Activated CD4-positive, alpha-beta memory T cell treated with anti-CD3 and anti-CD28 coated beads for 36 hours (primary cell): ENCODE measurements around the gene DHX40. TPM values are rescaled to one million over a fixed set of nuclear protein-coding genes. Genes with fewer than 3 reads are reported as not detected.

Experiments used
- CTCF ChIA-PET: fragments of 350-600 bp; sonication (Branson Sonifier 250); formaldehyde crosslinking; loops from one replicate; lab custom pipeline; 2021; ENCODE audit warnings: antibody characterized with exemption, inconsistent platforms; lab: Charles Lee
- POLR2A ChIA-PET: fragments of 350-600 bp; sonication (Branson Sonifier 250); formaldehyde crosslinking; loops from one replicate; lab custom pipeline; 2021; ENCODE audit warnings: antibody characterized with exemption; lab: Charles Lee
- DNase-seq: peaks from one replicate; pipeline ENCODE4 v3.0.0-alpha.2; 2020
- H3K27ac Mint-ChIP-seq: one replicate; pipeline ENCODE4 v1.8.0; 2021; ENCODE audit warnings: mixed read lengths
- H3K27me3 Mint-ChIP-seq: one replicate; pipeline ENCODE4 v1.8.0; 2021; ENCODE audit warnings: mixed read lengths
- H3K36me3 Mint-ChIP-seq: one replicate; pipeline ENCODE4 v1.8.0; 2021; ENCODE audit warnings: mixed read lengths
- H3K4me1 Mint-ChIP-seq: one replicate; pipeline ENCODE4 v1.8.0; 2021; ENCODE audit warnings: low read depth, mixed read lengths
- H3K4me3 Mint-ChIP-seq: one replicate; pipeline ENCODE4 v1.8.0; 2021; ENCODE audit warnings: mild to moderate bottlenecking, mixed read lengths
- H3K9me3 Mint-ChIP-seq: one replicate; pipeline ENCODE4 v1.8.0; 2021; ENCODE audit warnings: mixed read lengths
- intact Hi-C: fragments of 100-400 bp; cut with micrococcal nuclease; formaldehyde crosslinking; loops from one replicate; pipeline ENCODE4 v1.15.1; 2023
- total RNA-seq, 2 experiments: library from RNA; stranded (reverse); gene quantifications; one replicate each; pipeline ENCODE4 v1.2.3, GENCODE V29; 2021

The DHX40 gene
- total RNA-seq, 2 experiments from 2014 or later, result 17.9 to 19.0 TPM

DNA sequence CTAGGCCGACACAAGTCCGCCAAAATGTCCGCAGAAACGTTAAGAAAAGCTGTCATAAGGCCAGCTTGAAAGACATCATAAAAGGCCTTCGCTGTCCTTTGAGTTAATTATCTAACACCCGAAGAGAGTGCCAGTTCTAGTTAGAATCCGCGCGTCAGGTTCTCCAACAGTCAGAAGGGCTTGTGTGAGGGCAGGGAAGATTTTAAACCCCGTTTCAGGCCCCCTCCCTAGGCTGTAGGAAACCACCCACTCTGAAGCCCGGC lies 53.6 kb downstream of the DHX40 start:
- peak overlapping the region; percentile 94 for H3K4me3 Mint-ChIP-seq
- H3K9me3 Mint-ChIP-seq, result no peaks in the 10 kb centered on the region
- peak overlapping the region; percentile 100 for H3K27ac Mint-ChIP-seq
- DNase-seq, result no peak
- intact Hi-C loops, result loop anchor here (1.0 to 5.0 kb wide), 12 partner anchors 18 to 773 kb away; partner anchors contain the start of genes DHX40, PTRH2, RPS6KB1 and TRIM37
- no peaks in the 10 kb centered on the region for H3K27me3 Mint-ChIP-seq
- peaks cover 24% of the 10 kb centered on the region for H3K36me3 Mint-ChIP-seq
- CTCF ChIA-PET, result interaction anchor here (1.3 to 2.1 kb wide), 2 partner anchors 11 to 308 kb away, joined by 4 to 9 read pairs; no protein-coding TSS in a partner anchor
- H3K4me1 Mint-ChIP-seq, result peaks cover 48% of the 10 kb centered on the region
- POLR2A ChIA-PET, result interaction anchor here (0.6 to 4.9 kb wide), 19 partner anchors 9 to 773 kb away, joined by 3 to 36 read pairs (median 3); partner anchors contain the start of genes DHX40, PRR11, PTRH2 and RNFT1

DNA sequence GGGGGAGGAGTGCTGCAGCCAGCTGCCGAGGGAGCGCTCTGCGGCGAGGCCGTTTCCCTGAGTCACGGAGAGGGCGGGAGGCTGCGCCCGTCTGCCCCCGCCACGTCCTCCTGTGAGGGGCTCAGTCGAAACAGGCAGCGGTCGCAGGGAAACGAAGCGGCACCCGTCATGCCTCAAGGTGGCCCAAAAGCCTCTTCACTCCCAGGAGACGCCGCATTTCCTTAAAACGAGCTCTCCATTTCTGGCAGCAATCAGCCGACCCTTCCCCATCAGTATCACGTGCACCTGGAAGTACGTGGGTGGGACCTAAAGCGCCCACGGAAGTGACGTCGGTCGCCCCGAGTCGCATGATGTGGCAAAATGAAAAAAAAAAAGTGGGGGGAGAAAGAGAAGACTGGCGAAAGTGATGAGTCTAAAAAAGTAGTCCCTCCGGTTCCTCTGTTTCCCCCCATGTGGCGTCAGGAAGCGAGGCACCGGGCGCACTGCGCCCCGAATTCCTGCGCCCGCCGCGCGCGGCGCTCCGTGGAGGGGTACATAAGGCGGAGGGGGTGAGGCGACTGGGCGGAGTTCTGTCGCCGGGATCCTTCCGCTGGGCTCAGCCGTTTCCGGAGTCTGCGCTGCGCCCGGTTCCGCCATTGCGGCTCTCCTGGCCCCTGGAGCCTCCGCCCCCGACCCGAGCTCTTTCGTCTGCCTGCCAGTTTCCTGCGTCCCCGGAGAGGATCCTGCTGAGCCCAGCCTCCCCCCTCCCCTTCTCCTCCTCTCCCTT lies 54.1 kb downstream of the DHX40 start, which contains the start of gene CLTC:
Gene CLTC, plus strand, starts transcription at position 598 of the 766 bp plus-strand sequence. CDS start 237 bp downstream, outside the sequence.
- Mint-ChIP-seq H3K4me3 (peak within 1 kb of the TSS; percentile 94), H3K27me3 (no peaks in the 10 kb centered on the region), H3K27ac (peak within 1 kb of the TSS; percentile 100), H3K36me3 (peaks cover 25% of the 10 kb centered on the region), H3K4me1 (peaks cover 50% of the 10 kb centered on the region), H3K9me3 (no peaks in the 10 kb centered on the region)
- peak; percentile 96 for DNase-seq
- POLR2A ChIA-PET, result interaction anchor here (0.6 to 4.9 kb wide), 23 partner anchors 8 to 773 kb away, joined by 3 to 36 read pairs (median 3); partner anchors contain the start of genes DHX40, PRR11, PTRH2 and RNFT1
- intact Hi-C loops, result loop anchor here (1.0 to 5.0 kb wide), 12 partner anchors 18 to 773 kb away; partner anchors contain the start of genes DHX40, PTRH2, RPS6KB1 and TRIM37
- CTCF ChIA-PET, result interaction anchor here (1.3 to 2.1 kb wide), 2 partner anchors 12 to 309 kb away, joined by 4 to 9 read pairs; no protein-coding TSS in a partner anchor

DNA sequence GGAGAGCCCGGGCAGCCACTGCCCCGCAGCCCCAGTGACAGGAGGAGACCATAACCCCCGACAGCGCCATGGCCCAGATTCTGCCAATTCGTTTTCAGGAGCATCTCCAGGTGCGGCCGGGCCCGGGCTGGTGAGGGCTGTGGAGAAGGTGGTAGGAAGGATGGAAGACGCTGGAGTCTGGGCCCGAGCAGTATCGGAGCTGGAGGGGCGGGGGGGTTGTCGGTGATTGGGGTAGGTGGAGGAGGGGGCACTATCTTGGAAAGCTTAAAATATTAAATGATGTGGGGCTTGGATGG lies 54.6 kb downstream of the DHX40 start:
- intact Hi-C loops, result no loop called here
- peaks cover 50% of the 10 kb centered on the region for H3K4me1 Mint-ChIP-seq
- H3K9me3 Mint-ChIP-seq, result no peaks in the 10 kb centered on the region
- peaks cover 25% of the 10 kb centered on the region for H3K36me3 Mint-ChIP-seq
- peak overlapping the region; percentile 100 for H3K27ac Mint-ChIP-seq
- POLR2A ChIA-PET, result interaction anchor here (0.8 to 4.9 kb wide), 10 partner anchors 9 to 513 kb away, joined by 3 to 36 read pairs (median 5); partner anchors contain the start of genes DHX40, PRR11, PTRH2 and SKA2
- H3K4me3 Mint-ChIP-seq, result peak overlapping the region; percentile 94
- CTCF ChIA-PET, result interaction anchor here (1.3 kb wide), 1 partner anchor 310 kb away, joined by 4 read pairs; no protein-coding TSS in a partner anchor
- no peak for DNase-seq
- H3K27me3 Mint-ChIP-seq, result no peaks in the 10 kb centered on the region

DNA sequence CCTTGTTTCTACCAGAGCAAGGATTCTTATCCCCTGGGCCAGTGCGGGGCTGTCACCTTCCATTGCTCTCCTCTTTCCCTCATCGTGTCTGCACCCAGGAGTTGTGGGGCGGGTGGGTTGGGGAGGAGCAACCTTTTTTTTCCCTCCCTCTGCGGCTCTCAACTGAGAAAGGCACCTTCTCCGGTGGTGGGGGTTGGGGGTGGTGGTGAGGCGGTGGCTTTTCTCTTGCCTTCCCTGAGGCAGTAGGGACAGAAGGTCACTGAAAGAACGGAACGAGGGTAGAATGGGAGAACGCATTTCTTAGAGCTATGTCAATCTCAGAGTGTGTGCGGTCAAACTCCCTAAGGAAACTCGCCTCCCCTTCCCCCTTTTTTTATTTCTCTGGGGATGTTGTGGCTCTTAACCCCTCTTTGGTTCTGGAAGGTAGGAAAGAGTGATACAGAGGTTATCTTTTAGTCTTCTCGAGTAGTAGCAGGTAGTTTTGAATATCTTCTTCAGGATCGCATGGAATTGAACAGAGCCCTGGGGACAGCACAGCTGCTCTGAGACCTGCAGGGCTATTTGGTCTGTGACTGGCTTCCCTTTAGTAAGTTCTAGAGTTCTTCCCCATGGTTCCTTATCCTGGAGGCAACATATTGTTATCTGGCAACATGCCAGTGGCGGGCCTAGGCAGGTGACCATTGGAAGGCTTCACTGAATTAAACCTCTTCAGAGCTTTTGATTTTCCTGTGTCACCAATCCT lies 55.3 kb downstream of the DHX40 start:
- ChIA-PET CTCF (interaction anchor here (1.3 kb wide), 1 partner anchor 310 kb away, joined by 4 read pairs; no protein-coding TSS in a partner anchor), POLR2A (interaction anchor here (0.9 to 4.9 kb wide), 5 partner anchors 14 to 91 kb away, joined by 3 to 36 read pairs (median 12); partner anchors contain the start of genes DHX40, PTRH2 and VMP1)
- no peaks in the 10 kb centered on the region for H3K9me3 Mint-ChIP-seq
- peak overlapping the region; percentile 100 for H3K27ac Mint-ChIP-seq
- peak overlapping the region; percentile 94 for H3K4me3 Mint-ChIP-seq
- no peaks in the 10 kb centered on the region for H3K27me3 Mint-ChIP-seq
- peaks cover 54% of the 10 kb centered on the region for H3K4me1 Mint-ChIP-seq
- intact Hi-C loops, result no loop called here
- peaks cover 25% of the 10 kb centered on the region for H3K36me3 Mint-ChIP-seq
- DNase-seq, result peak; percentile 76

DNA sequence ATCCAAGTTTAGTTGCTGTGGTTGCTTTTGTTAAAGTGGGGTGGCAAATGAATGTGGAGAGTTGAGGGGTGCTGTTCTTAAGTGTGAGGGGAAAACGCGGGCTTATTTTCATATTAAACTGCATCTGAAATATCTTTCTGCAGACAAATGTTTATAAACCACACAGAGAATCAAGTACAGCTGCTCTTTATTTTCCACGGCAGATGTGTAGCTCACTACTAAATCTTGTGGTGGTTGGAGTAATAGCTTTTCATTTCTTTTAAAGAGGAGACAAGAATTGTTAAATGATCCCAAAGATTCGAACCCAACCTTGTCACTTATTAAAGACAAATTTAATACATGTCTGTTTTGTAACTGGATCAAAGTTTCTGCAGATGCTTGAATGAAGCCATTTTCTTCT lies 56.4 kb downstream of the DHX40 start:
- peak overlapping the region; percentile 39 for H3K27ac Mint-ChIP-seq

DNA sequence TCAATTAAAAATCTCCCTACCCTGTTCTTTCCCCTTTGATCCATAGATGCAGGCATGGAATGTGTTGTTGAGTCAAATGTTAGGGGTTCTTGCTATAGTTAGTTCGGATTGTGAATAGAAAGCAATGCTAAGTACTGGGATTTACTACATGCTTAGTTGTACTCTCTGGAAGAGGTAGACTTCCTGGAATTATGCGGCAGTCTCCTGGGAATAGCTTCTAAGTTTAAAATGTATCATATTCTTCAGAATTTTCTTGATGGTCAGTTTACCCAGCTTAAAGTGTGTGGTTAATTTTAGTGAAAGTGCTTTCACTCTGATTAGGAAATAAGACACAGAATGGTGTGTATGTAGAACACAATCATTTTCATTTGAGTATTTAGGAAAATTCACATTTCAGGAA lies 57.7 kb downstream of the DHX40 start:
- ChIA-PET CTCF (interaction anchor here (1.0 kb wide), 1 partner anchor 313 kb away, joined by 3 read pairs; no protein-coding TSS in a partner anchor), POLR2A (no interaction called here)
- Mint-ChIP-seq H3K9me3 (no peaks in the 10 kb centered on the region), H3K27ac (no peak overlapping the region), H3K4me1 (peaks cover 58% of the 10 kb centered on the region), H3K4me3 (peak overlapping the region; percentile 20), H3K27me3 (no peaks in the 10 kb centered on the region), H3K36me3 (peaks cover 29% of the 10 kb centered on the region)
- intact Hi-C loops, result no loop called here
- DNase-seq, result no peak

More for the DNA sequence above, 56.4 kb downstream of the DHX40 start:
- H3K4me3 Mint-ChIP-seq, result peak overlapping the region; percentile 94
- no peaks in the 10 kb centered on the region for H3K9me3 Mint-ChIP-seq
- no peaks in the 10 kb centered on the region for H3K27me3 Mint-ChIP-seq
- H3K4me1 Mint-ChIP-seq, result peaks cover 60% of the 10 kb centered on the region
- POLR2A ChIA-PET, result interaction anchor here (0.9 kb wide), 1 partner anchor 13 kb away, joined by 3 read pairs; no protein-coding TSS in a partner anchor
- CTCF ChIA-PET, result no interaction called here
- peaks cover 25% of the 10 kb centered on the region for H3K36me3 Mint-ChIP-seq
- intact Hi-C loops, result no loop called here
- DNase-seq, result no peak

DNA sequence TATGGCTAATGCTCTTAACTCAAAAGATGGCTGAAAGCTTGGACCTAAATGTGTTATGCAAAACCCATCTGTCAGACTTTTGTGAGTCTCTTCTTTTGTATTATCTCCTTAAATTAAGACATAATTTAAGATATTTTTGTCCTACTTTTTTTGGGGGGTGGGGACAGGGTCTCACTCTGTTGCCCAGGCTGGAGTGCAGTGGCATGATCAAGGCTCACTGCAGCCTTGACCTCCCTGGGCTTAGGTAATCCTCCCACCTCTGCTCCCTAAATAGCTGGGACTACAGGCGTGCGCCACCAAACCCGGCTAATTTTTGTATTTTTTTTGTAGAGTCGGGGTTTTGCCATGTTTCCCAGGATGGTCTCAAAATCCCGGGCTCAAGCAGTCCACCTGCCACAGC lies 61.3 kb downstream of the DHX40 start:
- Mint-ChIP-seq H3K27ac (no peak overlapping the region), H3K9me3 (no peaks in the 10 kb centered on the region), H3K4me1 (peaks cover 76% of the 10 kb centered on the region), H3K27me3 (no peaks in the 10 kb centered on the region), H3K36me3 (peaks cover 24% of the 10 kb centered on the region), H3K4me3 (no peak overlapping the region)
- DNase-seq, result no peak
- ChIA-PET POLR2A (no interaction called here), CTCF (no interaction called here)
- intact Hi-C loops, result no loop called here

DNA sequence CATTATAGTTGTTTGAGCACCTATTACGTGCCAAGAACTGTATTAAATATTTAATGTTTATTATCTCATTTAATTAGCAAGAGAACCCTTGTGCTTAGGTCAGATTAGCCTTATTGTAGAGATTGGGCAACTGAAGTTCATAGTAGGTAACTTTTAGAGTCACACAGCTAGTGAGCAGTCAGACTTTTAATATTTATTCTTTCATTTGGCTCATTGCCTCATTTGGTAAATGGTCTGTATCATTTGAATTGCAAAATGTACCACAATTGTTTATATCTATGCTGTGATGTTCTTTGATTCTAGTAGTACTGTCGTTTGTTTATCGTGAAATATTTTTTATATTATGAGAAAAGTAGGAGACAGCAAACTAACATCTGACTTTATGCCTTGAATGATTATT lies 61.9 kb downstream of the DHX40 start:
- H3K36me3 Mint-ChIP-seq, result peaks cover 24% of the 10 kb centered on the region
- intact Hi-C loops, result no loop called here
- no peak overlapping the region for H3K4me3 Mint-ChIP-seq
- ChIA-PET CTCF (no interaction called here), POLR2A (interaction anchor here (1.0 kb wide), 1 partner anchor 8 kb away, joined by 3 read pairs; no protein-coding TSS in a partner anchor)
- no peaks in the 10 kb centered on the region for H3K9me3 Mint-ChIP-seq
- peak overlapping the region; percentile 34 for H3K27ac Mint-ChIP-seq
- DNase-seq, result no peak
- no peaks in the 10 kb centered on the region for H3K27me3 Mint-ChIP-seq
- H3K4me1 Mint-ChIP-seq, result peaks cover 72% of the 10 kb centered on the region

DNA sequence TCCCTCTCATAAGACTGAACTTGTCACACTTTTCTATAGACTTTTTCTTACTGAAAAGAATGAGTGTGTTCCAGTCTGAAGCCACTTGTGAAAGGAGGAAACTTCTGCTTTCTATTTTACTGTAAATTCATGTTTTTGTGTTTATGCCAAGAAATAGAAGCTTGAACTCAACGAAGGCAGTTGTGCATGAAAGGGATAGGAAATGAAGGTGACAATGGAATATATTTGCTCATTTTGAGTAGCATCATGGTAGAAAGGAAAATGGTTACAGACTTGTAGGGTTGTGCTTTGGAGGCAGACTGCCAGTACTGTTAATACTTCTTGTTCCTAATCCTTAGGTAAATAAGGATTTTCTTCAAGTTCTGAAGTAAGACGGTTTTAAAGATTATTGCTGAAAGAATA lies 62.4 kb downstream of the DHX40 start:
- no peaks in the 10 kb centered on the region for H3K27me3 Mint-ChIP-seq
- no peak for DNase-seq
- H3K9me3 Mint-ChIP-seq, result no peaks in the 10 kb centered on the region
- peaks cover 24% of the 10 kb centered on the region for H3K36me3 Mint-ChIP-seq
- POLR2A ChIA-PET, result interaction anchor here (1.0 kb wide), 1 partner anchor 9 kb away, joined by 3 read pairs; no protein-coding TSS in a partner anchor
- intact Hi-C loops, result no loop called here
- H3K4me1 Mint-ChIP-seq, result peaks cover 72% of the 10 kb centered on the region
- no peak overlapping the region for H3K4me3 Mint-ChIP-seq
- H3K27ac Mint-ChIP-seq, result peak overlapping the region; percentile 34
- CTCF ChIA-PET, result no interaction called here

DNA sequence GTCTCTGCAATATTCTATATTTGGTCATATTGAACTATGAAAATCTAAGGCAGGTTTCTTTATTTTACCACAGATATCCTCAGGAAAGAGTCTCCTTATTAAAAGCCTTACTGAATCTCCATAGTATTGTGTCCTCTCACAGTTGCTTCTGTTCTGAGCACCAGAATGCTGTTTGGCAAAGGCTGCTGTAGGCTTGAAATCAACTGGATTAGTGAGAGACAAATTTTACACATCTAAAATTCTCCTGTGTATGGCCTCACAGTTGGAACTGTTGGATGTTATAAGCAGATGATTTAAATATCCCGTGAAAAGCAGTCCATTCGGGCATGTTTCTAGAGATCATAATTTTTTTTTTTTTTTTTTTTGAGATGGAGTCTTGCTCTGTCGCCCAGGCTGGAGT lies 63.8 kb downstream of the DHX40 start:
- POLR2A ChIA-PET, result interaction anchor here (1.0 kb wide), 1 partner anchor 9 kb away, joined by 4 read pairs; the partner anchor contains the start of gene CLTC
- no peak overlapping the region for H3K27ac Mint-ChIP-seq
- peaks cover 20% of the 10 kb centered on the region for H3K36me3 Mint-ChIP-seq
- H3K4me1 Mint-ChIP-seq, result peaks cover 72% of the 10 kb centered on the region
- DNase-seq, result no peak
- no peak overlapping the region for H3K4me3 Mint-ChIP-seq
- CTCF ChIA-PET, result interaction anchor here (0.9 kb wide), 1 partner anchor 47 kb away, joined by 3 read pairs; no protein-coding TSS in a partner anchor
- intact Hi-C loops, result no loop called here
- H3K9me3 Mint-ChIP-seq, result no peaks in the 10 kb centered on the region
- H3K27me3 Mint-ChIP-seq, result no peaks in the 10 kb centered on the region

DNA sequence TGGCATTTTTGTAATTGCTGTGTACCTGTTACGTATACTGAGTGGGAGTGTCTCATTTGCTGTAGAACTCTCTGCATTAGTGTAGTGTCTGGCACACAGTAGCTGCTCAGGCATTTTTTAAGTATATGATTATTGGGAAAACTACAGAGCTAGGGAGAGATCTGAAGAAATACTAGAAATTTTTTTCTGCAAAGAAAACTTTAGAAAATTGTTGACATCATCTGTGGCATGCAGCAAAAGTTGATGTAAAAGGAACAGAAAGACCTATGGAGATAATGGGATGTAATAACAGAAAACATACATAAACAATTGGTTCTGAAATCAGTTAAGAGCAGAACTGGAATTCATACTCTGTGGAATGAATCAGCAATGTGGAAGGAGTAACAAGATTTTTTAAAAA lies 65.9 kb downstream of the DHX40 start:
- Mint-ChIP-seq H3K36me3 (peaks cover 20% of the 10 kb centered on the region), H3K9me3 (no peaks in the 10 kb centered on the region), H3K4me1 (peaks cover 75% of the 10 kb centered on the region), H3K27me3 (no peaks in the 10 kb centered on the region), H3K4me3 (no peak overlapping the region), H3K27ac (no peak overlapping the region)
- CTCF ChIA-PET, result no interaction called here
- intact Hi-C loops, result no loop called here
- POLR2A ChIA-PET, result no interaction called here
- DNase-seq, result no peak
